ENCODE measurements around the gene TLE2.
"Not testable (repeated sequence)": the region's sequence is repeated elsewhere in the genome, so short reads cannot be mapped to it uniquely, and the experiment has no call there.

Gene TLE2

GRCh38 chr19:2992333-2992732 lies 36.7 kb downstream of the TLE2 start:
- H3K36me3 ChIP-seq (replicated peaks in 1 of 2; ENCODE audit: control insufficient read depth in 2 of 2, insufficient read depth in 2 of 2, low read length in 2 of 2); H3K9ac ChIP-seq (ENCODE audit: low read depth, low read length, poor library complexity); H3K4me2 ChIP-seq (ENCODE audit: insufficient read depth, low read length, poor library complexity, severe bottlenecking); H3K79me1 ChIP-seq (ENCODE audit: low read depth, low read length); H2BK120ac ChIP-seq (ENCODE audit: low read depth, low read length); H3K14ac ChIP-seq (ENCODE audit: low read length); H3K4me3 ChIP-seq (ENCODE audit: low read length in 2 of 2); H2BK12ac ChIP-seq (ENCODE audit: low read length); H3K27ac ChIP-seq (replicated peaks; ENCODE audit: low read length); H4K91ac ChIP-seq (ENCODE audit: low read depth, low read length, poor library complexity); H2BK15ac ChIP-seq (ENCODE audit: low read length); H2AK5ac ChIP-seq (ENCODE audit: low read depth, low read length); H3K9me3 ChIP-seq (replicated peaks in 1 of 2; ENCODE audit: control insufficient read depth in 2 of 2, insufficient read depth in 1 of 2, low read depth in 1 of 2, low read length in 2 of 2); H3K23ac ChIP-seq (ENCODE audit: low read depth, low read length, poor library complexity); H4K8ac ChIP-seq (ENCODE audit: low read depth, low read length); H3K18ac ChIP-seq (ENCODE audit: low read length); H3K4ac ChIP-seq (ENCODE audit: low read length); H2BK5ac ChIP-seq (ENCODE audit: low read length); H2AFZ ChIP-seq (ENCODE audit: low read length); DNase-seq (ENCODE audit: low spot score): not testable (repeated sequence)
- H3K4me1 ChIP-seq (ENCODE audit: control insufficient read depth in 2 of 2, insufficient read depth in 1 of 2, low read depth in 1 of 2, low read length in 2 of 2), result peaks cover 6 to 13% of the 10 kb centered on the region in 2 donors
- no CpG with 5 or more reads among the region's 11 CpGs for WGBS, 2 donors (ENCODE audit: extremely low coverage in 2 of 2, insufficient read length in 2 of 2, insufficient replicate concordance in 1 of 2)
- H3K27me3 ChIP-seq (ENCODE audit: control insufficient read depth in 3 of 3, insufficient read depth in 3 of 3, low read depth in 1 of 3, low read length in 3 of 3), result peaks cover 0 to 24% (median 2%) of the 10 kb centered on the region in 3 experiments

- H3K4me3 ChIP-seq (ENCODE audit: low read length in 2 of 2), result no peak overlapping the region
- no peak overlapping the region for H2BK5ac ChIP-seq (ENCODE audit: low read length)
- H2BK120ac ChIP-seq (ENCODE audit: low read depth, low read length), result no peak overlapping the region
- H4K8ac ChIP-seq (ENCODE audit: low read depth, low read length), result peak overlapping the region; percentile 17
- peak overlapping the region; percentile 90 for H2AK5ac ChIP-seq (ENCODE audit: low read depth, low read length)
- H3K27ac ChIP-seq (replicated peaks; ENCODE audit: low read length), result no peak overlapping the region
- H3K9ac ChIP-seq (ENCODE audit: low read depth, low read length, poor library complexity), result no peak overlapping the region
- no peak for DNase-seq (ENCODE audit: low spot score)
- no peak overlapping the region for H3K4ac ChIP-seq (ENCODE audit: low read length)
- H3K4me1 ChIP-seq (ENCODE audit: control insufficient read depth in 2 of 2, insufficient read depth in 1 of 2, low read depth in 1 of 2, low read length in 2 of 2), result peaks cover 13 to 21% of the 10 kb centered on the region in 2 donors
- H2BK12ac ChIP-seq (ENCODE audit: low read length), result peak overlapping the region; percentile 97
- peak overlapping the region; percentile 55 for H3K23ac ChIP-seq (ENCODE audit: low read depth, low read length, poor library complexity)
- peak overlapping the region; percentile 92 for H2BK15ac ChIP-seq (ENCODE audit: low read length)
- no CpG with 5 or more reads among the region's 15 CpGs for WGBS, 2 donors (ENCODE audit: extremely low coverage in 2 of 2, insufficient read length in 2 of 2, insufficient replicate concordance in 1 of 2)
- H3K79me1 ChIP-seq (ENCODE audit: low read depth, low read length), result peaks cover 2% of the 10 kb centered on the region
- no peak overlapping the region for H3K4me2 ChIP-seq (ENCODE audit: insufficient read depth, low read length, poor library complexity, severe bottlenecking)
- H4K91ac ChIP-seq (ENCODE audit: low read depth, low read length, poor library complexity), result no peak overlapping the region
- H3K9me3 ChIP-seq (replicated peaks in 1 of 2; ENCODE audit: control insufficient read depth in 2 of 2, insufficient read depth in 1 of 2, low read depth in 1 of 2, low read length in 2 of 2), result no peaks in the 10 kb centered on the region
- H2AFZ ChIP-seq (ENCODE audit: low read length), result no peak overlapping the region
- peak overlapping the region; percentile 71 for H3K14ac ChIP-seq (ENCODE audit: low read length)
- H3K27me3 ChIP-seq (ENCODE audit: control insufficient read depth in 3 of 3, insufficient read depth in 3 of 3, low read depth in 1 of 3, low read length in 3 of 3), result peaks cover 0 to 19% (median 2%) of the 10 kb centered on the region in 3 experiments
- peak overlapping the region; percentile 2 for H3K18ac ChIP-seq (ENCODE audit: low read length)
- no peaks in the 10 kb centered on the region for H3K36me3 ChIP-seq (replicated peaks in 1 of 2; ENCODE audit: control insufficient read depth in 2 of 2, insufficient read depth in 2 of 2, low read length in 2 of 2)
Observed at GRCh38 chr19:2989236-2989946, 39.7 kb downstream of the TLE2 start.

GRCh38 chr19:2988568-2988967 lies 40.5 kb downstream of the TLE2 start:
- Histone ChIP-seq H3K27ac (replicated peaks; ENCODE audit: low read length) (no peak overlapping the region), H4K91ac (ENCODE audit: low read depth, low read length, poor library complexity) (no peak overlapping the region), H3K36me3 (replicated peaks in 1 of 2; ENCODE audit: control insufficient read depth in 2 of 2, insufficient read depth in 2 of 2, low read length in 2 of 2) (no peaks in the 10 kb centered on the region), H2BK15ac (ENCODE audit: low read length) (no peak overlapping the region), H3K23ac (ENCODE audit: low read depth, low read length, poor library complexity) (no peak overlapping the region), H2BK12ac (ENCODE audit: low read length) (no peak overlapping the region), H3K27me3 (ENCODE audit: control insufficient read depth in 3 of 3, insufficient read depth in 3 of 3, low read depth in 1 of 3, low read length in 3 of 3) (peaks cover 2 to 19% (median 3%) of the 10 kb centered on the region in 3 experiments), H3K9me3 (replicated peaks in 1 of 2; ENCODE audit: control insufficient read depth in 2 of 2, insufficient read depth in 1 of 2, low read depth in 1 of 2, low read length in 2 of 2) (no peaks in the 10 kb centered on the region), H2AK5ac (ENCODE audit: low read depth, low read length) (no peak overlapping the region), H3K4me2 (ENCODE audit: insufficient read depth, low read length, poor library complexity, severe bottlenecking) (no peak overlapping the region), H3K9ac (ENCODE audit: low read depth, low read length, poor library complexity) (no peak overlapping the region), H3K14ac (ENCODE audit: low read length) (no peak overlapping the region), H2BK120ac (ENCODE audit: low read depth, low read length) (no peak overlapping the region), H3K79me1 (ENCODE audit: low read depth, low read length) (peaks cover 2% of the 10 kb centered on the region), H4K8ac (ENCODE audit: low read depth, low read length) (no peak overlapping the region), H3K18ac (ENCODE audit: low read length) (no peak overlapping the region), H3K4me1 (ENCODE audit: control insufficient read depth in 2 of 2, insufficient read depth in 1 of 2, low read depth in 1 of 2, low read length in 2 of 2) (peaks cover 16 to 29% of the 10 kb centered on the region in 2 donors), H2BK5ac (ENCODE audit: low read length) (no peak overlapping the region), H2AFZ (ENCODE audit: low read length) (no peak overlapping the region), H3K4ac (ENCODE audit: low read length) (no peak overlapping the region), H3K4me3 (ENCODE audit: low read length in 2 of 2) (no peak overlapping the region)
- no peak for DNase-seq (ENCODE audit: low spot score)
- no CpG with 5 or more reads among the region's 3 CpGs for WGBS, 2 donors (ENCODE audit: extremely low coverage in 2 of 2, insufficient read length in 2 of 2, insufficient replicate concordance in 1 of 2)

GRCh38 chr19:2987797-2988196 lies 41.3 kb downstream of the TLE2 start:
- H2BK5ac ChIP-seq (ENCODE audit: low read length), result peak overlapping the region; percentile 40
- H3K27ac ChIP-seq (replicated peaks; ENCODE audit: low read length), result no peak overlapping the region
- peak overlapping the region; percentile 38 for H3K9ac ChIP-seq (ENCODE audit: low read depth, low read length, poor library complexity)
- no peak overlapping the region for H3K14ac ChIP-seq (ENCODE audit: low read length)
- no peak overlapping the region for H2BK120ac ChIP-seq (ENCODE audit: low read depth, low read length)
- no peak overlapping the region for H3K4me3 ChIP-seq (ENCODE audit: low read length in 2 of 2)
- H3K18ac ChIP-seq (ENCODE audit: low read length), result peak overlapping the region; percentile 76
- H3K23ac ChIP-seq (ENCODE audit: low read depth, low read length, poor library complexity), result no peak overlapping the region
- no peaks in the 10 kb centered on the region for H3K36me3 ChIP-seq (replicated peaks in 1 of 2; ENCODE audit: control insufficient read depth in 2 of 2, insufficient read depth in 2 of 2, low read length in 2 of 2)
- peak overlapping the region; percentile 96 for H2BK15ac ChIP-seq (ENCODE audit: low read length)
- peaks cover 2 to 20% (median 10%) of the 10 kb centered on the region in 3 experiments for H3K27me3 ChIP-seq (ENCODE audit: control insufficient read depth in 3 of 3, insufficient read depth in 3 of 3, low read depth in 1 of 3, low read length in 3 of 3)
- H3K4me2 ChIP-seq (ENCODE audit: insufficient read depth, low read length, poor library complexity, severe bottlenecking), result peak overlapping the region; percentile 18
- WGBS, 2 donors (ENCODE audit: extremely low coverage in 2 of 2, insufficient read length in 2 of 2, insufficient replicate concordance in 1 of 2), result no CpG with 5 or more reads among the region's 12 CpGs
- peak overlapping the region; percentile 8 for H2BK12ac ChIP-seq (ENCODE audit: low read length)
- peaks cover 21 to 35% of the 10 kb centered on the region in 2 donors for H3K4me1 ChIP-seq (ENCODE audit: control insufficient read depth in 2 of 2, insufficient read depth in 1 of 2, low read depth in 1 of 2, low read length in 2 of 2)
- H4K91ac ChIP-seq (ENCODE audit: low read depth, low read length, poor library complexity), result peak overlapping the region; percentile 65
- H3K9me3 ChIP-seq (replicated peaks in 1 of 2; ENCODE audit: control insufficient read depth in 2 of 2, insufficient read depth in 1 of 2, low read depth in 1 of 2, low read length in 2 of 2), result no peaks in the 10 kb centered on the region
- no peaks in the 10 kb centered on the region for H3K79me1 ChIP-seq (ENCODE audit: low read depth, low read length)
- peak overlapping the region; percentile 98 for H2AK5ac ChIP-seq (ENCODE audit: low read depth, low read length)
- H4K8ac ChIP-seq (ENCODE audit: low read depth, low read length), result no peak overlapping the region
- no peak for DNase-seq (ENCODE audit: low spot score)
- H2AFZ ChIP-seq (ENCODE audit: low read length), result peak overlapping the region; percentile 81
- peak overlapping the region; percentile 97 for H3K4ac ChIP-seq (ENCODE audit: low read length)

Measured in neuronal stem cell (in vitro differentiated cells).